Stimulated activated CD4-positive, alpha-beta T cell treated with anti-CD3 and anti-CD28 coated beads, Interleukin-4, amount 100 ng/mL, for 1 hour (primary cell): Measurements from ENCODE around the gene SIRT2.
"Not testable (repeated sequence)": the region's sequence is repeated elsewhere in the genome, so short reads cannot be mapped to it uniquely, and the experiment has no call there.

Experiments
- DNase-seq: peaks from one replicate; pipeline ENCODE4 v3.0.0-alpha.2; 2020

Gene SIRT2

DNA sequence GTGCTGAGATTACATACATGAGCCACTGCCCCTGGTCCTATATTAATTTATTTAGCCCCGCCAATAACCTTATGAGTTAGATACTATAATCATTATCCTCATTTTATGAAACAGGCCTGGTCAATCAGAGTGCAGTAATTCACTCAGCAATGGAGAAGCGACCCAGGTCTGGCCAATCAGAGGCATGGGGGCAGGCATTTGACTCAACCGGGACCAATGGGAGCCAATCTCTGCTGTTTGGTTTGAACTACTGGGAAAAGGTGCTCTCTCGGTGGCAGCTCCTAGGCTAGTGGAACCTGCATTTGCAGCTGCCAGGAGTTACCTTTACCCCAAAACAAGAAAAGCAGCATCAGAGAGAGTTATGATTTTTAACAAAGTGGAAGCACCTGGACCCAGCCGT is 6.6 kb downstream of the SIRT2 start:
- DNase-seq, result no peak

DNA sequence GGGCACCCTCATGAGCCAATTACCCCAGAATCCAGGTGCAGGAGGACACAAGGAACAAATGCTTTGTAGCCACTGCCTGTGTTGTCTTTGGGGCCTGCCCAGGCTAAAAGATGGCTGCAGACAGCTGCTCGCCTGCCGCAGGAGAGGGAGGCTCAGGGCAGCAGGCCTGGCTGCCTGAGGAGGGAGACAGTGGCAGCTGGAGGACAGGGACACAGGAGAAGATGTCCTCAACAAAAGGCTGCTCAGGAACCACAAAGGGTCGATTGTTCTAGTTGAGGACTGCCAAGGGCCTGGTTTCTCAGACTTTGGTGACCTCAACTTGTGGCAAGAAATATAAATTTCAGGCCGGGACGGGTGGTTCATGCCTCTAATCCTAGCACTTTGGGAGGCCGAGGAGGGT is 7.6 kb downstream of the SIRT2 start:
- no peak for DNase-seq

DNA sequence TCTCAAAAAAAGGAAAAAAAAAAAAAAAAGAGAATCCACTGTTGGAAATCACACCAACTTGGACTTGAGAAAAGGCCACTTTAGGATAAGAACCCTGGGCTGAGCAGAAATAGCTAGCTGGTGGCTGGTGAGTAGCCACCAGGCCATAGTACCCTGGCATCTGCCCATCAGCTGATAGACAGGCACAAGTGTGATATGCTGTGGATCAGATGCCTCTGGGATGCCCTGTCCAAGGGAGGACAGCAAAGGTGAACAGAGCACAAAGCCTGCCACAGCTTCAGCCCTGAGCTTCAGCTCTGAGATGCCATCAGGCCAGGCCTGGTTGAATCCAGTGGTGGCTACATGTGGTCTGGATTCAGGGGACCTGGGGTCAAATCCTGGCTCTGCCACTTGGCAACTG is 8.7 kb downstream of the SIRT2 start:
- no peak for DNase-seq

DNA sequence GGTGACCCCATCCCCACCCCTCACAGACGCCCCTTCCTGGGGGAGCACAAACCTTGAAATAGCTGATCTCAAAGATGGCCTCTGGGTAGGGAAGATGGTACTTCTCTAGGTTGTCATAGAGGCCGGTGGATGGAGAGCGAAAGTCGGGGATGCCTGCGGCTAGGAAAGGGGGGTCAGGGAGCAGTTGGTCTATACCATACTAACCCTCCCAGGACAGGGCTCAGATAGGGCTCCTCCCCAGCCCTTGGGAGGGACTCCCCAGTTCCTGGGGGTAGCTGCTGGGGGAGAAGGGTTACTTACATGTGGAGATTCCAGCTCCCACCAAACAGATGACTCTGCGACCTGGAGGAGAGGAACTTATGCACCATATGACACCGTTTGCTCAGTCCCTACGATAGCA is 9.6 kb downstream of the SIRT2 start:
- DNase-seq, result no peak

DNA sequence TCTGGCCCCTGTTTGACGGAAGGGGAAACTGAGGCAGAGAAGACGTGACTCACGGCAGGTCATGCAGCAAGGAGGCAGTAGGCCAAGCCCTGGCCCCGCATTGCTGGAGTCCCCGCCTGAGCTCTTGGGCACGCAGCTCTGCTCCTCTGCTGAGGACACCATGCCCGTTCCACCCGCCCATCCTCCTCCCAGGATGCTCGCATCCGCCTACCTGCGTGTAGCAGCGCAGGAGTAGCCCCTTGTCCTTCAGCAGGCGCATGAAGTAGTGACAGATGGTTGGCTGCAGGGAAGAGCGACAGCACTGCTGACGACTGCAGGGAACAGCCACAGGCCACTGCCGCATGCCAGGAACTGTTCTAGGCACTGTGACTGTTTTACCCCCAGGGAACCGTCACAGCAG is 10.5 kb downstream of the SIRT2 start:
- DNase-seq, result no peak

DNA sequence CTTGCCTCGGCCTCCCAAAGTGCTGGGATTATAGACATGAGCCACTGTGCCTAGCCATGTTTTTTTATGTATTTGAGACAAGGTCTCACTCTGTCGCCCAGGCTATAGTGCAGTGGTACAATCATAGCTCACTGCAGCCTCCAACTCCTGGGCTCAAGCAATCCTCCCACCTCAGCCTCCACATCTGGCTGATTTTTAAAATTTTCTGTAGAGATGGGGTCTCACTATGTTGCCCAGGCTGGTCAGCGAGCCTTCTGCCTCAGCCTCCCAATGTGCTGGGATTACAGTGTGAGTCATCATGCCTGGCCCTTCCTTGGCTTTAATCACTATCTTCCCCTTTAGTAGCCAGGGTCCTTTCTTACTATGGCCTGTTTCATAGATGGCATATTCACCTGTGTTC is 14.7 kb downstream of the SIRT2 start:
- not testable (repeated sequence) for DNase-seq

DNA sequence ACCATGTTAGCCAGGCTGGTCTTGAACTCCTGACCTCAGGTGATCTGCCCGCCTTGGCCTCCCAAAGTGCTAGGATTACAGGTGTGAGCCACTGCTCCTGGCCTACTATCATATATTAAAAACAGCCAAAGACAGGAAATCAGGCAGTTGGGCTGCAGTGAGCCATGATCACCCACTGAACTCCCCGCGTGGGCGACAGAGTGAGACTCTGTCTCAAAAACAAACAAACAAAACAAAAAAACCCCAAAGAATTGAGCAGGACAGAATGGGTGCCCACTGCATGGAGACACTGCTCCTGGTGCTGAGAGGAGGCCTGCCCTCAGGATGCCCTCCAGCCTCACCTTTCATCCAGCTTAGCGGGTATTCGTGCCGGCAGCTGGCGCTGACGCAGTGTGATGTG is 16.1 kb downstream of the SIRT2 start:
- DNase-seq, result no peak

DNA sequence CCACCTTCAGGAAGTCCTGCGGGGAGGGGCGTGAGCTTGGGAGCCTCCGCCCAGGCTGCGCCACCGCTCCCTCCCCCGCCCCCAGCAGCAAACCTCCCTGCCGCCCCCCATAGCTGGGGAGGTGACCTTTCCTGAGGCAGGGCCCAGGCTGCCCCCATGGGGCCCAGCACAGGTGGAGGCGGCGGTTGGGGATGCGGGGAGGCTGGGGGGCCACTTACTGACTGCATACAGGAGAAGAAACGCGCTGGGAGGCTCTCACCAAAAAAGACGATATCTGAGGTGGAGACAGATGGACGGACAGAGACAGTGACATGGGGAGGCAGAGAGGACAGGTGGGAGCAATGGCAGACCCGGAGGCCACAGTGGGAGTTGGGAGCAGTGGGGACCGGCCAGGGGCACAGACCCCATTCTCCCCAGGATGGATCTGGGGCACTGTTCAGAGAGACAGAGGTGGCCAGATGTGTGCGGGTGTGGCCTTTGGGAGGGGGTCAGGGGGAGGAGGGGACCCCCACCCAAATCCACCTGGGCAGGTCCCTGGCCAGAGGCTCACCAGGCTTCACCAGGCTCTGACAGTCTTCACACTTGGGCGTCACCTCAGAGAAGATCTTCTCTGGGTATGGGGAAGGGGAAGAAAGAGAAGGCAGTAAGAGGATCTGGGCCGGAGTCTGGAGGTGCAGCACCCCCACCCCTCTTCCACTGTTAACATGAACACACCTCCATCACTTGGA is 18.4 kb downstream of the SIRT2 start:
- DNase-seq, result no peak

DNA sequence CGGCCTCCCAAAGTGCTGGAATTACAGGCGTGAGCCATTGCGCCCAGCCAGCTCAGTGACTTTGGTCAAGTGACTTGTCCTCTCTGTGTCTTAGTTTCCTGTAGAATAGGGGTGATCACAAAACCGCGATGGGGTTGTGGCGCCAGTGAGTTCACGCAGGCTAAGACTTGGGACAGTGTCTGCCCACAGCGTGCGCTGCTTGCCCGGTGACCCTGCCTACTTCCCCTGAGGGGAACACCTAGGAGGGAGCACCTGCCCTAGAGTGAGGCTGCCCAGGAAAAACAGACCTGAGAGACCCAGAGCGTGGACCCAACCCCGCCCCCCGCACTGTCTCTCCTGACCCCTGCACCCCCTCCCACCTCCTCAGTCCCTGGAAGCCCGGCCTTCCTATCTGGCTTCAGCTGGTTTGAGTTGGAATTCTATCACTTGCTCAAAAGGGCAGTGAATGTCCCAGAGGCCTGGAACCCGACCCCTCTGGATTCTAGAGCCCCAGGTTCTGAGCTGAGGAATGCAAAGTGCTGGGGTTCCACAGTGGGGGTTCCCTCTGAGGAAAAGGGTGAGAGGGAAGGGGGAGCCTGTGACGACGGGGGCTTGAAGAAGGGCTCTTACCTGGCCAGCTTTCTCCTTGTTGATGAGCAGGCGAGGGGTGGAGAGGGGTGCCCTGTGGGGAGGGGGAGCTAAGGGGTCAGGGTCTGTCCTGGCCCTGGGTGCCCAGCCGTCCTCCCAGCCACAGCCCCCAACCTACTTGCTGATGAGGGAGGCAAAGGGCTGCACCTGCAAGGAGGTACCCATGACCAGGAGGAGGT is 19.1 kb downstream of the SIRT2 start:
- DNase-seq, result no peak

DNA sequence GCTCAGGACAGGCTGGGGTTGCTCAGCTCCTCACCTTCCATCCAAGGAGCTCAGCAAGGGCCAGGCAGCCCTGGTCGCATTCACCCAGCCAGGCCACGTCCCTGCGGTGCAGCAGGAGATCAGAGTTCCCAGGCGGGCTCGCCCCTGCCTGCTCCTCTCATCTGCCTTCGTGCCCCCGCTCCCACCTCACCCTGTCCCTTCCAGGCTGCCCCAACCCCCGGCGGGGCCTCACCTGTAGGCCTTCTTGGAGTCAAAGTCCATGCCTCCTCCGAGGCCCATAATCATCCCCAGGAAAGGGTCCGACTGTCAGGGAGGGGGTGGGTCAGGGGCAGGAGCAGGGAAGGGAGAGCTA is 20.0 kb downstream of the SIRT2 start:
- no peak for DNase-seq

DNA sequence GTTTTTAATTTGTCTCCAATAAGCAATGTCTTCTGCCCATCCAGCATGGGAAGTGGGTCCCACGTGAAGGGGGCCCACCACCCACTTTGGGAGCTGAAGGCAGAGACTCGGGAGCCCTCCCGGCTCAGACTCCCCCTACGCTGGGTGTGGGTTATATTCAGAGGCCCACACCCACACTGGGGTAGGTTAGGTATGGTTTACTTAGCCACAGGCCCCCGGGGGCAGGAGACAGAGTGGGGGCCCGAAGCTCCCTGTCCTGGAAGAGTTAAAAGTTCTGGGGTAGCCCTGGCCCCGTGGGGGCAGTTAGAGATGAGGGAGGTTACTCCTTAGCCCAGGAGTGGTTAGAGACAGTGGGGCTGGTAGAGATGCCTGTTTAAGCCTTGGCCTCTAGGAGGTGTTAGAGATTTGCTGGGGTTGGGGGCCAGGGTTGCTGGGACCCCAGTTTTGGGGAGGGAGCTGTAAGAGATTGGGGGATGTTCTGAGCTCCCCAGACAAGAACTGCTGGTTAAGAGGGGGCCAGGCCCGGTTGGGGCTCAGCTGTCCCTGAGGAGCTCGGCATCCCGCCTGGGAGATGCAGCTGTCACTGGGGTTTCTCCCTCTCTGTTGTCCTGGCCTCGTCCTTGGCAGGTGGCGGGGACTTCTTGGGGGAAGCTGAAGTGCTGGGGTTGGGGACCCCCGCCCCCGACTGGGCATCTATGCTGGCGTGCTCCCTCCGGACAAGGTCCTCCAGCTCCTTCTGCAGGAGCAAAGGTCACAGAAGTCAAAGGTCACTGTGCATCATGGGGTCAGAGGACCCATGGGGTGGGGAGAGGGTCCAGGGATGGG is 20.6 kb downstream of the SIRT2 start:
- no peak for DNase-seq

DNA sequence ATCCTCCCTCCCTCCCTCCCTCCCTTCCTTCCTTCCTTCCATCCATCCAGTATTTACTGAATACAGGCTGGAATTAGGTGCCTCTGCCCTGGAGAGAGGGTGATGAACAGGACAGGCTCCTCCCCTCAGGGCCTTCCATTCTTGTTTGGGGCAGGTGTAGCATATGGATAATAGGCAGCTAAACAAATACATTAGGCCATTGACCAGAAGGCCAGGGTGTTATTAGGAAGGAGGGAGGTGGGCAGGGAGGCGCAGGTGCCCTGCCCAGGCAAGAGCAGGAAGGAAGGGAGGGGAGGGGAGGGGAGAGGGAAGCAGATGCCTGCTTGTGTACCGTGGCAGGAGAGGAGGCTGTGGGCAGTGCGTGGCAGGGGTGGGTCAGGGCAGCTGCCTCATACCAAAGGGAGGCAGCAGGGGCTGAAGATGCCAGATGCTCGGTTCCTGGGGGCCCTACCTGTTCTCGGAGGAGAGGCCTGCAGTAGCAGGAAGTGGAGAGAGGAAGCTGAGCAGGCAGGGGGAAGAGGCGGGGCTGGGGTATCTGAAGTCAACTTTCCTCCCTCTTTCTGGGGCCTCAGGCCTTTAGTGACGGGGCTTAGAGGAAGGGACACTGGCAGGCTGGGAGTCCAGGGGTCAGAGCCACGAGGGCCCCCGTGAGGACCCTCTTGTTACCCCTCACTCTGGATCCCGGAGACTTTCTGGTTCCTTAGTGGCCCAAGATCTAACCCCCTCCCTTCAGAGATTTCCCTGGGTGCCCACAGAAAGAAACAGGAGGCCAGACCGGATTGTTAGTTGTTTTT is 21.4 kb downstream of the SIRT2 start, which contains the start of gene RINL:
RINL (minus strand) TSS at position 495 of the 794 bp plus-strand sequence. CDS start 1,533 bp downstream, outside the sequence.
- DNase-seq, result peak; percentile 70

DNA sequence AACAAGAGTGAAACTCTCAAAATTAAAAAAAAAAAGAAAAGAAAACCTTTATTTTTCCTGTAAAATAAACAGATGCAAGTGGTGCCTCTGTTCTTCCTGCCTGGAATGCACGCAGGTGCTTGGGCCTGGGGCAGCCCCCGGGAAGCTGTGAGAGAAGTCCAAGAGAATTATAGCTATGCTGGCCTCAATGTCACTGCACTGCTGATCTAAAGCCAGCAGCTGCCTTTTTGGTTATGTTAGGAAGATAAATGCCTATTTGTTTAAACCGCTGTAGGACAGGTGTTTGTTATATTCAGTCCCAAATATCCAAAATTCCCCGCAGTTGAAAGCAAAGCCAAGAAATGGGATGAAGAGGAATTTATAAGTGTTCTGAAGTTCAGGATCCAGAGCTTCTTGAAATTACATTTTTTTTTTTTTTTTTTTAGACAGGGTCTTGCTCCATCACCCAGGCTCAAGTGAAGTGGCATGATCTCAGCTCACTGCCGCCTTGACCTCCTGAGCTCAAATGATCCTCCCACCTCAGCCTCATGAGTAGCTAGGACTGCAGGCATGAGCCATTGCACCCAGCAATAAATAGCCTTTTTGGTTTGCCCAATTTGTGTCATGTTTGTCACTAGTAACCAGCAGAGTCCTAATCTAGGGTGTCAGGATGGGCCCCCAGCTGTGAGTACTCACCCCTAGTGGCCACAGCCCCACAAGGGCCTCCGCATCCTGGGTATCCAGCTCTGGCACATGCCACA is 23.6 kb downstream of the SIRT2 start:
- DNase-seq, result no peak

DNA sequence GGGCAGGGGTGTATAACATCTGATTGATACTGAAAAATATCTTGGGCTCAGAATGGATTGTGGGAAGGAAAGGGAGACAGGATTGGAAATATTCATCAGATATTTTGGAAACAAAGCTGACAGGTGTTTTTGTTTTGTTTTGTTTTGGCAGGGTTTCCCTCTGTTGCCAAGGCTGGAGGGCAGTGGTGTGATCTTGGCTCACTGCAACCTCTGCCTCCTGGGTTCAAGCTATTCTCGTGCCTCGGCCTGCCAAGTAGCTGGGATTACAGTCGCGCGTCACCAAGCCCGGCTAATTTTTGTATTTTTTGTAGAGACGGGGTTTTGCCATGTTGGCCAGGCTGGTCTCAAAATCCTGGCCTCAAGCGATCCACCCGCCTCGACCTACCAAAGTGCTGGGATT is 26.0 kb downstream of the SIRT2 start:
- DNase-seq, result not testable (repeated sequence)

DNA sequence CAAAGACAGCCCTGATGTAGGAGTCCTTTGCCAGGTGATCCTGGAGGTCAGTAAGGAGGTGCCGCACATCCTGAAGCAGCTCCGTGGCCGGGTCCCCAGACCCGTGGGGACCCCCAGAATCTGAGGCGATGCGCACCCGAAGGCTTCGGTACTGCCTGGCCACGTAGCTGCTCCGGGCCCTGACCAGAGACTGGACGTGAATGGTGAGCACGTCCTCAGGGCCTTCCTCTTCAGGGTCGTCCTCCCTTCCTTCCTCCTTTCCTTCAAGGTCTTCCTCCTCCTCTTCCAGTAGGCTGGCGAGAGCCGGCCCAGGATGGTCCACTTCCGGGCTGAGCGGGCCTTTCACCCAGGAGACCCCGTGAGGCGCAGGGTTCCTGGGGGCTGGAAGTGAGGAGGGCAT is 28.8 kb downstream of the SIRT2 start:
- no peak for DNase-seq

DNA sequence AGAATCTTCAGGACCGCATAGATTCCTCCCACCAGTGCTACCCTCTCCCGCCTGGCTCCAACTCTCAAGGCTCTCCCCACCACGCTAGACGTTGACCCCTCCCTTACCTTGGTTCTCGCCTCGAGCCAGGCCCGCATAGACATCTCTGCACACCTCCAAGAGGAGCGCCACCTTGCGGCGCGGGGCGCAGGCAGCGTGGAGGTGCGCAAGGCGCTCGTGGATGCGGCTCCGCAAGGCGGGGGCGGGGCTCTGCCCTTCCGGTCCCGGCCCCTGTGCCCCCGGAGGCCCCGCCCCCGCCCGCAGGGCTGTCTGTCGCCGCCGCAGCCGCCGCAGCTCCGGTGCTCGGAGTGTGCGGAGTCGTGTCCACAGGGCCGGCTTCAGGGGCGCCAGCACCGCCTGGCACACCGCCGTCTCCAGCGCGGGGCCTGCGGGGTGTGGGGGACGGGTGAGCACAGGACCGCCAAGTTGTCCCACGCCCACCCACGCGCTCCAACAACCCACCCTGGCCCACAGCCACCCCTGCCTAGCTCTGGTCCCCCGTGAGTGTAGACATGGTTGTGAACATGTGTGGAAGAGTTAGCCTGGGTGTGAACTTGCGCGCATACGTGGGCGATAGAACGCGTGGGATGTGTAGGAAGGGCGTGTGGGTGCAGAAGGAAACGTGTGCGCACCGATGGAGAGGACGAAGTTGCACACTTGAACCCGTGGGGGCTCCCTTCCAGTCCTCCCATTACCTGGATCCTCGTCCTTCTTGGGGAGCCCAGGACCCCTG is 29.4 kb downstream of the SIRT2 start:
- peak; percentile 94 for DNase-seq

DNA sequence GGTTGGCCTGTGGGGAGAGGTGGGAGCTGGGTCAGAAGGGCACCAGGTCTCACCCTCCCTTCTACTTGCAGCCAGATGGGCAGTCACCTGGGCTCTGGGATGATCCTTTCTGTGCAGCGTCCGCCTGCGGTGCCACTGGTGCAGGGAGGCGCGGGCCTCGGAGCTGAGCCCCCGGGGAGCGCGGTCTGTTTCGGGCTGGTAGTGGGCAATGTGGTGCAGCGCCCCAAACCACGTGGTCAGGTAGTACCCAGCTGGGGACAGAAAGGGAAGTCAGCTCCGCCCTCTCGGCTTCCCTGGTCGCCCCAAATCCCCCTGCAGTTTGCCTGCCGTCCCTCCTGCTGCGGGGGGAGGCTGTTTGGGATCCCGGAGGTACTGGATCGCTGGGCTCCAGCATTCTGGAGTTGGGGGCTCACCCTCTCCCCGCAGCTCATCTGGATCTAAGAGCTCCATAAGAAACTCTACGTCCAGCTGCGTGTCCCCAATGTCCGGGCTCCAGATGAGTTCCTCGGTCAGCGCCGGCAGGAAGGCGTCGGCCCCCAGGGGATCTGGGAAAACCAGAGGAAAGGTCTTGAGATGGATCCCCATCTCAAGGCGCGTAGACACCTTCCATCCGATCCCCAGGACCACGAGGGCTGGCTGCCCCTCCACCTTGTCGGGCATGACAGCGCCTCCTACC is 30.1 kb downstream of the SIRT2 start:
- peak; percentile 30 for DNase-seq

DNA sequence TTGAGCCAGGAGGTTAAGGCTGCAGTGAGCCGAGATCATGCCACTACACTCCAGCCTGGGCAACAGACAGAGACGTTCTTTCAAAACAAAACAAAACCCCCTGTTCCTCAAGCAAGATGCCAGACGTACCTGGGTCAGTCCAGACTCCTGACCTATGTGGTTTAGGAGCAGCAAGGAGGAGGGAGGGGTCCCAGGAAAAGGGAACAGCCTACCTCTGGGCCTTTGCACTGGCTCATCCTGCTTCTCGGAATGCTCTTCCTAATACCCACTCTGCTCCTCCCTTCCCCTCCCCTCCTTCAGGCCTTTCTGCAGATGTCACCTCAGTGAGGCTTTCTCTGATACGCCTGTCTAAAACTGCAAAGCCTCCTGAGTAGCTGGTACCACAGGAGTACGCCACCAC is 30.9 kb downstream of the SIRT2 start:
- DNase-seq, result no peak

DNA sequence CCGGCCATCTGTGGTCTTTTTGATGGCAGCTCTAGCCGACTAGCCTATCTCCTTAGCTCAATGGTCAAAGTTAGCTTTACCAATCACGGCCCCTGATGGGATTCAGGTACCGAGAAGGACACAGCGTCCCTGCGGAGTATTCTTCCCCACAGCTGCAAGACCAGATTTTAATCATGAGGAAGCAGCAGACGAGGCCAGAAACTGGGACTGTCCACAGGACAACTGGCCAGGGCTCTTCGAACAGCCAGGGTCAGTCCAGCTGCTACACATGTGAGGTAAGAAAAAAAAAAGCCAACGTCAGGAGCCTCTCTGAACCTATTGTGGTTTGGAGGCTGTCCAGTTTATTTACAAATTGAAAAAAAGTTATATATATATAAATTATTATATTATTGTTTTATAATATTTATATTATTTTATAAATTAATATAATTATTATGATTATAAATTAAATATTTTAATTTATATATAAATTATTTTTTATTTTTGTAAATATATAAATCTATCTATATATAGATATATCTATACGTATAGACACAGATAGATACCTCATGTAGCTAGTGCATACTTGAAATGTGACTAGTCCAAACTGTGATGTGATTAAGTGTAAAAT is 32.1 kb downstream of the SIRT2 start:
- no peak for DNase-seq
